OCI-LY1 (cell line): ENCODE measurements around the gene PDCD1.

ENCODE experiments used
- H2AFZ ChIP-seq: fragments of 200-600 bp; sonication (generic), shearing (Covaris generic); 2 replicates; pipeline ENCODE4 v1.6.0; 2014; ENCODE audit warnings: antibody characterized with exemption, mild to moderate bottlenecking, low read length
- H3F3A ChIP-seq: fragments of 200-600 bp; sonication (generic), shearing (Covaris generic); 2 replicates; pipeline ENCODE4 v1.6.0; 2014; ENCODE audit warnings: mild to moderate bottlenecking, antibody characterized with exemption, low read length, moderate library complexity; ENCODE audit not compliant: insufficient read depth
- H3K27ac ChIP-seq: fragments of 200-600 bp; sonication (generic); 2 replicates; pipeline ENCODE4 v1.5.1; 2014; ENCODE audit warnings: low read length, mixed run types, mild to moderate bottlenecking, low read depth; ENCODE audit not compliant: poor library complexity, severe bottlenecking
- H3K27me3 ChIP-seq: fragments of 200-600 bp; sonication (generic); 2 replicates; pipeline ENCODE4 v1.6.0; 2014; ENCODE audit warnings: antibody characterized with exemption, mild to moderate bottlenecking, low read length, moderate library complexity; ENCODE audit not compliant: insufficient read depth
- H3K36me3 ChIP-seq: fragments of 200-600 bp; sonication (generic); 2 replicates; pipeline ENCODE4 v1.6.1; 2014; ENCODE audit warnings: mild to moderate bottlenecking, antibody characterized with exemption, low read length, moderate library complexity, mixed read lengths; ENCODE audit not compliant: insufficient read depth
- H3K4me1 ChIP-seq: fragments of 200-600 bp; sonication (generic); 2 replicates; pipeline ENCODE4 v1.5.1; 2014; ENCODE audit warnings: mild to moderate bottlenecking, low read length, moderate library complexity; ENCODE audit not compliant: insufficient read depth, severe bottlenecking
- H3K4me2 ChIP-seq: fragments of 200-600 bp; sonication (generic), shearing (Covaris generic); 2 replicates; pipeline ENCODE4 v1.6.1; 2014; ENCODE audit warnings: low read length
- H3K4me3 ChIP-seq: fragments of 200-600 bp; sonication (generic); 2 replicates; pipeline ENCODE4 v1.5.1; 2014; ENCODE audit warnings: low read length, low read depth, mild to moderate bottlenecking, mixed read lengths; ENCODE audit not compliant: poor library complexity, severe bottlenecking
- H3K79me2 ChIP-seq: fragments of 200-600 bp; shearing (Covaris generic); 2 replicates; pipeline ENCODE4 v1.6.1; 2016; ENCODE audit warnings: mixed run types, low read length, mixed read lengths; ENCODE audit not compliant: insufficient read depth
- H3K9ac ChIP-seq: fragments of 200-600 bp; sonication (generic), shearing (Covaris generic); 2 replicates; pipeline ENCODE4 v1.6.1; 2014; ENCODE audit warnings: mild to moderate bottlenecking, low read length, mixed read lengths
- H3K9me2 ChIP-seq: fragments of 200-600 bp; sonication (generic), shearing (Covaris generic); 2 replicates; pipeline ENCODE4 v1.6.1; 2014; ENCODE audit warnings: low read depth, mild to moderate bottlenecking, low read length, mixed read lengths
- H3K9me3 ChIP-seq: fragments of 200-600 bp; shearing (Covaris generic); 2 replicates; pipeline ENCODE4 v1.6.1; 2014; ENCODE audit warnings: low read length, mixed read lengths
- H4K20me1 ChIP-seq: fragments of 200-600 bp; sonication (generic), shearing (Covaris generic); 2 replicates; pipeline ENCODE4 v1.6.0; 2016; ENCODE audit warnings: mild to moderate bottlenecking, low read length; ENCODE audit not compliant: insufficient read depth
- EZH2 ChIP-seq: fragments of 200-600 bp; sonication (generic), shearing (Covaris generic); IDR thresholded peaks from 2 replicates; pipeline ENCODE4 v1.8.0; 2017; ENCODE audit warnings: borderline replicate concordance, mixed run types, mild to moderate bottlenecking, antibody characterized with exemption, low read length, moderate library complexity, mixed read lengths
- TF ChIP-seq, protein P1 (sequence below): fragments of 200-600 bp; sonication (generic), shearing (Covaris generic); IDR thresholded peaks from 2 replicates; pipeline ENCODE4 v1.5.1; 2017; ENCODE audit warnings: mild to moderate bottlenecking, antibody characterized with exemption, low read length, moderate library complexity, mixed read lengths

Gene PDCD1

DNA sequence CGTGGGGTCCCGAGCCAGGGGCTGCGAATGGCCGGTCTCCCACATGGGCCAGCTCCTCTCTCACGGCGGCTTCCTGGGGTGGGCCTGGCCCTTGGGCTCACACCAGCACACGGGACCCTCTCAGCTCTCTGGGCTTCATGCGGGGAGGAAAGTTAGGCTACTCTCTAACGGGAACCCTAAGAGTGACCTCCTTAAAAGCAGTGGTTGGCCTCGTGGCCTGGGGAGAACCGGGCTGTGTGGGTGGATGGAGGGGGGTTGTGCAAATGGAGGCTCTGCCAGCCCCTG, 36.7 kb upstream of the PDCD1 start:
- Histone ChIP-seq H3K9ac (no peak overlapping the region), H3K79me2 (no peaks in the 10 kb centered on the region), H3K27ac (no peak overlapping the region), H3F3A (no peaks in the 10 kb centered on the region), H3K4me3 (no peak overlapping the region), H2AFZ (no peak overlapping the region), H3K4me1 (no peaks in the 10 kb centered on the region), H3K36me3 (no peaks in the 10 kb centered on the region), H3K9me3 (no peaks in the 10 kb centered on the region), H3K27me3 (no peaks in the 10 kb centered on the region), H3K9me2 (no peaks in the 10 kb centered on the region), H3K4me2 (no peak overlapping the region), H4K20me1 (no peaks in the 10 kb centered on the region)
- TF ChIP-seq, protein P1, sequence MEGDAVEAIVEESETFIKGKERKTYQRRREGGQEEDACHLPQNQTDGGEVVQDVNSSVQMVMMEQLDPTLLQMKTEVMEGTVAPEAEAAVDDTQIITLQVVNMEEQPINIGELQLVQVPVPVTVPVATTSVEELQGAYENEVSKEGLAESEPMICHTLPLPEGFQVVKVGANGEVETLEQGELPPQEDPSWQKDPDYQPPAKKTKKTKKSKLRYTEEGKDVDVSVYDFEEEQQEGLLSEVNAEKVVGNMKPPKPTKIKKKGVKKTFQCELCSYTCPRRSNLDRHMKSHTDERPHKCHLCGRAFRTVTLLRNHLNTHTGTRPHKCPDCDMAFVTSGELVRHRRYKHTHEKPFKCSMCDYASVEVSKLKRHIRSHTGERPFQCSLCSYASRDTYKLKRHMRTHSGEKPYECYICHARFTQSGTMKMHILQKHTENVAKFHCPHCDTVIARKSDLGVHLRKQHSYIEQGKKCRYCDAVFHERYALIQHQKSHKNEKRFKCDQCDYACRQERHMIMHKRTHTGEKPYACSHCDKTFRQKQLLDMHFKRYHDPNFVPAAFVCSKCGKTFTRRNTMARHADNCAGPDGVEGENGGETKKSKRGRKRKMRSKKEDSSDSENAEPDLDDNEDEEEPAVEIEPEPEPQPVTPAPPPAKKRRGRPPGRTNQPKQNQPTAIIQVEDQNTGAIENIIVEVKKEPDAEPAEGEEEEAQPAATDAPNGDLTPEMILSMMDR: no peak
- TF ChIP-seq EZH2: no peak

DNA sequence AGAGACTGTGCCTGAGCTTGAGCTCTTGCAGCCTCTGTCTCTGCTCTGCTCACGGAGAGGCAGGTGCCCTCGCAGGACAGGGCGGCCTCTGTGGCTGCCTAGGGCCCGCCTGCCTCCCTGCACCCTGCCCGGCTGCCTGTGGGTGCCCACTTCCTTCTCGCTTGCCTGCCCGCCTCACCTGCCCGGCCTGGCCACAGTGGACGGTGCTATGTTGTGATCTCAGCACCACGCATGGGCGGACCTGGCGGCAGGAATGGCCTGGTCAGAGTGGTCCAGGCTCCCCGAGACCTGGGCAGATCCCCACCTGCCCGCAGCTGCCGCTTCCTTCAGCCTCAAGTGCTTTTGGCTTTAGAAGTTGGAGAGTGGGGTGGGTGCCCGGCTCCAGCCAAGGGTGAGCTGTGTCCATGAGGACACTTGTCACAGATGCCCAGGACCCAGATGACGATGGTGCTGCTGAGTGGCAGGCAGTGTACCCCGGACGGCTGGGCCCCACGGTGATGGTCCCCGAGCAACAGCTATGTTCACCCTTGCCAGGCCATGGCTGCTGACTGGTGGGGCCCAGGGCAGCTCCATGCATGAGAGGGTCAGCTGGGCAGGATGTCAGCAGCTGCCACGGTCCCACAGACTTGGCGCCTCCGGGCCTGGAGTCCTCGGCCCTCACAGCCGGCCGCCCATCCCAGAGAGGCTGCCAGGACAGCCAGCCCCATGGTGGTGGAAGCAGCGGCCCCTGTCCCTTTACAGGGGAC, 36.2 kb upstream of the PDCD1 start:
- no peak overlapping the region for H3K4me2 ChIP-seq
- TF ChIP-seq, protein P1: no peak
- no peak for TF ChIP-seq EZH2
- H3K4me3 ChIP-seq: no peak overlapping the region
- no peaks in the 10 kb centered on the region for H3K9me3 ChIP-seq
- H3K9ac ChIP-seq: no peak overlapping the region
- H3K27me3 ChIP-seq: no peaks in the 10 kb centered on the region
- H3K4me1 ChIP-seq: no peaks in the 10 kb centered on the region
- H3K27ac ChIP-seq: no peak overlapping the region
- no peaks in the 10 kb centered on the region for H3K9me2 ChIP-seq
- H3K36me3 ChIP-seq: no peaks in the 10 kb centered on the region
- H3F3A ChIP-seq: no peaks in the 10 kb centered on the region
- H3K79me2 ChIP-seq: no peaks in the 10 kb centered on the region
- no peaks in the 10 kb centered on the region for H4K20me1 ChIP-seq
- no peak overlapping the region for H2AFZ ChIP-seq

DNA sequence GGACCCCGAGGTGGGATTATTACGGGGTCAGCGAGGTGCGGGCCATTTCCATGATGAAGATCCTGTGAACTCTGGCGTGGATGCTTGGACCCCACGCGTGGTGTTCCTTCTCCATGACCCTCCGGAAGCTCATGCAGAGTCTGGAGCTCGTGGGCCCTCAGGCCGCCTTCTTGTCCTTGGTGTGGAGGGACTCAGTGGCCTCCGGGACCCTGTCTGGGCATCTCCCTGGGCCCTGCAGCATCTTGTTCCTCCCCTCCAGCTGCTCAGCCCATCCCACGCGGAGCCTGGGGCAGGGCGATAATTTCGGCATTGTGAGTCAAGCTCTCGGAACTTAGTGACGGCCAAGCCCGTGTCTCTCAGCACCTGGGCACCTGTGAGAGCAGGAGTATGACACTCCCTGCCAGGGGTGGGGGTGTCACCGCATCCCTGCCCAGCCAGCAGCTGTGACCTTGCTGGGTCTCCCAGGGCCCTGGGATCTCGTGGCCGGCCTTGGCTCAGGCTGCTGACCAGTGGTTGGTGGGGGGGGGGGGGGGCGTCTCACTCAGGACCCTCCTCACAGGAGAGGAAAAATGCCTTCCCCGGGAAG, 35.5 kb upstream of the PDCD1 start:
- Histone ChIP-seq H2AFZ (no peak overlapping the region), H3K79me2 (no peaks in the 10 kb centered on the region), H3K27ac (no peak overlapping the region), H4K20me1 (no peaks in the 10 kb centered on the region), H3K36me3 (no peaks in the 10 kb centered on the region), H3F3A (no peaks in the 10 kb centered on the region), H3K9me2 (no peaks in the 10 kb centered on the region), H3K27me3 (no peaks in the 10 kb centered on the region), H3K4me2 (no peak overlapping the region), H3K9me3 (no peaks in the 10 kb centered on the region), H3K9ac (no peak overlapping the region), H3K4me3 (no peak overlapping the region), H3K4me1 (no peaks in the 10 kb centered on the region)
- TF ChIP-seq, protein P1: no peak
- TF ChIP-seq EZH2: no peak
